Stimulated activated CD8-positive, alpha-beta memory T cell treated with anti-CD3 and anti-CD28 coated beads, Interleukin-4, amount 100 ng/mL, for 48 hours (primary cell): ENCODE data around the gene CEACAM19.
"Not testable (repeated sequence)": the region's sequence is repeated elsewhere in the genome, so short reads cannot be mapped to it uniquely, and the experiment has no call there.

ENCODE experiments used
- DNase-seq: peaks from one replicate; pipeline ENCODE4 v3.0.0-alpha.2; 2020

CEACAM19 gene

GRCh38 chr19:44677019-44677811, 5.9 kb downstream of the CEACAM19 start:
- DNase-seq, result no peak

- DNase-seq, result no peak
These were observed 9.3 kb downstream of the CEACAM19 start for GRCh38 chr19:44680536-44680935.

GRCh38 chr19:44681992-44682790, 10.9 kb downstream of the CEACAM19 start:
- DNase-seq, result no peak

- no peak for DNase-seq
These were observed 11.5 kb downstream of the CEACAM19 start for GRCh38 chr19:44682807-44683206.

- no peak for DNase-seq
These were observed 12.3 kb downstream of the CEACAM19 start for GRCh38 chr19:44683434-44684210.

GRCh38 chr19:44684396-44684795, 13.1 kb downstream of the CEACAM19 start:
- DNase-seq, result not testable (repeated sequence)

- DNase-seq, result peak; percentile 28
These were observed 13.9 kb downstream of the CEACAM19 start for GRCh38 chr19:44684892-44685863.

- DNase-seq, result no peak
These were observed 14.6 kb downstream of the CEACAM19 start for GRCh38 chr19:44685877-44686276.

- DNase-seq, result no peak
These were observed 15.6 kb downstream of the CEACAM19 start for GRCh38 chr19:44686896-44687295.

GRCh38 chr19:44687888-44688287, 16.6 kb downstream of the CEACAM19 start:
- DNase-seq, result no peak

- peak; percentile 92 for DNase-seq
These were observed 18.2 kb downstream of the CEACAM19 start for GRCh38 chr19:44689290-44690130.

GRCh38 chr19:44690131-44690440, 18.8 kb downstream of the CEACAM19 start:
- no peak for DNase-seq

GRCh38 chr19:44692379-44692721, 21.1 kb downstream of the CEACAM19 start:
- DNase-seq, result no peak

GRCh38 chr19:44694184-44694579, 22.9 kb downstream of the CEACAM19 start:
- peak; percentile 56 for DNase-seq

GRCh38 chr19:44696939-44697669, 25.8 kb downstream of the CEACAM19 start:
- DNase-seq, result no peak

- no peak for DNase-seq
These were observed 26.4 kb downstream of the CEACAM19 start for GRCh38 chr19:44697670-44698034.

GRCh38 chr19:44698492-44699201, 27.4 kb downstream of the CEACAM19 start, which contains the start of gene CEACAM16:
CEACAM16 (plus strand) TSS chr19:44699151; CDS start chr19:44701457, 2,306 bp downstream.
- DNase-seq, result no peak

GRCh38 chr19:44700547-44700946, 29.3 kb downstream of the CEACAM19 start:
- no peak for DNase-seq

- DNase-seq, result no peak
These were observed 29.9 kb downstream of the CEACAM19 start for GRCh38 chr19:44701228-44701627.
